ENCODE data around the gene SSH2. TPM values are rescaled to one million over a fixed set of nuclear protein-coding genes. Genes with fewer than 3 reads are reported as not detected.
A peak's percentile ranks its signal among the peaks of the same experiment; 100 is the strongest.

The SSH2 gene
- total and polyA plus RNA-seq, 9 of the 15 experiments (the other 6 are each of a cell fraction or from before 2014, with no cell fraction given) = 3.9 to 16.1 (median 10.2) TPM

GRCh38 chr17:29931231-29931932 is 1.4 kb upstream of the SSH2 start (continued):
- TF ChIP-seq MGA (IDR thresholded peaks at IDR 0.05) (no peak), ZNF584 (CRISPR knock-in tag; IDR thresholded peaks at IDR 0.05; ENCODE audit: low read depth) (no peak), MTA1 (IDR thresholded peaks at IDR 0.05; ENCODE audit: borderline replicate concordance) (0 out of 2 replicates have a peak, but pooled peaks have one; percentile 8), ELK1 (CRISPR knock-in tag; IDR thresholded peaks at IDR 0.05) (no peak), REST (IDR thresholded peaks at IDR 0.05; ENCODE audit: borderline replicate concordance) (peak; percentile 85), REST (CRISPR knock-in tag; IDR thresholded peaks at IDR 0.05; ENCODE audit: low read depth) (no peak)
